ENCODE data around the gene TRAF2. TPM values are rescaled to one million over a fixed set of nuclear protein-coding genes. Genes with fewer than 3 reads are reported as not detected.

The TRAF2 gene
- total and polyA plus RNA-seq, 9 of the 15 experiments (the other 6 are each of a cell fraction or from before 2014, with no cell fraction given) = 0.24 to 45.2 (median 18.0) TPM

- peak; percentile 51 for TF ChIP-seq POLR2AphosphoS5 (IDR thresholded peaks at IDR 0.05; ENCODE audit: control insufficient read depth, insufficient read depth, low read depth, low read length)
- TF ChIP-seq PTRF (tag; IDR thresholded peaks at IDR 0.05) = no peak
- TF ChIP-seq ZNF316 (IDR thresholded peaks at IDR 0.05) = peak; percentile 57; the same call in 1 of the 2 replicates
- TF ChIP-seq GTF3C2 (IDR thresholded peaks at IDR 0.05; ENCODE audit: borderline replicate concordance, extremely low read depth, insufficient read length) = no peak
- no peak for TF ChIP-seq HMGN3 (IDR thresholded peaks at IDR 0.05; ENCODE audit: borderline replicate concordance, extremely low read depth, insufficient read length, low read depth, low read length)
- peak; percentile 85 for TF ChIP-seq CBFA2T2 (conservative IDR thresholded peaks at IDR 0.05)
- no peak for TF ChIP-seq TAF1 (IDR thresholded peaks at IDR 0.05; ENCODE audit: control insufficient read depth, extremely low read depth, insufficient read depth, low read length, severe bottlenecking)
- TF ChIP-seq RBBP5 (IDR thresholded peaks at IDR 0.05; ENCODE audit: borderline replicate concordance, insufficient read depth, low read length, poor library complexity, severe bottlenecking) = no peak
- TF ChIP-seq EP300 (IDR thresholded peaks at IDR 0.05; ENCODE audit: low read length) = peak; percentile 41; the same call in 1 of the 2 replicates
- TF ChIP-seq FOXM1 (IDR thresholded peaks at IDR 0.05; ENCODE audit: low read depth) = no peak
- no peak for TF ChIP-seq FOXM1 (CRISPR knock-in tag; IDR thresholded peaks at IDR 0.05; ENCODE audit: low read depth)
- no peak for TF ChIP-seq ZNF583 (CRISPR knock-in tag; IDR thresholded peaks at IDR 0.05)
- 0 out of 2 replicates have a peak, but pooled peaks have one; percentile 28 for TF ChIP-seq SOX6 (IDR thresholded peaks at IDR 0.05)
- TF ChIP-seq RAD21 (CRISPR knock-in tag; conservative IDR thresholded peaks at IDR 0.05 in 1 of 2, IDR thresholded peaks at IDR 0.05 in 1 of 2) = no peak
- no peak for TF ChIP-seq DACH1 (IDR thresholded peaks at IDR 0.05; ENCODE audit: partially characterized antibody)
- peak; percentile 61 for TF ChIP-seq C11orf30 (IDR thresholded peaks at IDR 0.05; ENCODE audit: low read depth)
- TF ChIP-seq MAFK (IDR thresholded peaks at IDR 0.05; ENCODE audit: low read length) = peak; percentile 47
- 0 out of 2 replicates have a peak, but pooled peaks have one; percentile 27 for TF ChIP-seq KLF16 (IDR thresholded peaks at IDR 0.05)
- TF ChIP-seq CEBPB (tag; IDR thresholded peaks at IDR 0.05) = peak; percentile 96
- TF ChIP-seq NCOA1 (IDR thresholded peaks at IDR 0.05; ENCODE audit: low read depth) = no peak; the same call in 1 of the 2 replicates
- peak; percentile 88; the same call in 1 of the 2 replicates for TF ChIP-seq PHF21A (IDR thresholded peaks at IDR 0.05; ENCODE audit: borderline replicate concordance, low read depth)
Measured at GRCh38 chr9:136875155-136875554, 11.2 kb upstream of the TRAF2 start (continued).
